Parathyroid adenoma (tissue), 2 donors: ENCODE measurements around the gene C4orf36.

ENCODE experiments used
- H2AFZ ChIP-seq: fragments of 300-600 bp; sonication (generic); one replicate; pipeline ENCODE4 v1.7.0; 2017; ENCODE audit warnings: antibody characterized with exemption, mild to moderate bottlenecking
- H3K27ac ChIP-seq: fragments of 300-600 bp; sonication (generic); one replicate; pipeline ENCODE4 v1.7.0; 2017
- H3K27me3 ChIP-seq: fragments of 300-600 bp; sonication (generic); one replicate; pipeline ENCODE4 v1.7.0; 2017; ENCODE audit warnings: low read length; ENCODE audit not compliant: control insufficient read depth, insufficient read depth
- H3K36me3 ChIP-seq: fragments of 300-600 bp; sonication (generic); one replicate; pipeline ENCODE4 v1.7.0; 2017; ENCODE audit warnings: low read length; ENCODE audit not compliant: control insufficient read depth, insufficient read depth
- H3K4me1 ChIP-seq: fragments of 300-600 bp; sonication (generic); one replicate; pipeline ENCODE4 v1.7.0; 2017; ENCODE audit warnings: control low read depth
- H3K4me2 ChIP-seq: fragments of 300-600 bp; sonication (generic); one replicate; pipeline ENCODE4 v1.7.0; 2017; ENCODE audit warnings: low read length
- H3K4me3 ChIP-seq: fragments of 300-600 bp; sonication (generic); one replicate; pipeline ENCODE4 v1.7.0; 2017; ENCODE audit warnings: low read depth, low read length
- H3K79me2 ChIP-seq: fragments of 300-600 bp; sonication (generic); one replicate; pipeline ENCODE4 v1.7.0; 2017; ENCODE audit warnings: control low read depth
- H3K9ac ChIP-seq: fragments of 300-600 bp; sonication (generic); one replicate; pipeline ENCODE4 v1.7.0; 2017; ENCODE audit warnings: mild to moderate bottlenecking
- H3K9me3 ChIP-seq: fragments of 300-600 bp; sonication (generic); one replicate; pipeline ENCODE4 v1.7.0; 2017; ENCODE audit warnings: low read length; ENCODE audit not compliant: control insufficient read depth
- TF ChIP-seq, protein P1 (sequence below): fragments of 300-600 bp; sonication (generic); IDR thresholded peaks from one replicate; pipeline ENCODE4 v1.7.0; 2017; ENCODE audit warnings: antibody characterized with exemption, mild to moderate bottlenecking
- donor health status: primary hyperparathyroidism.

Gene C4orf36

DNA sequence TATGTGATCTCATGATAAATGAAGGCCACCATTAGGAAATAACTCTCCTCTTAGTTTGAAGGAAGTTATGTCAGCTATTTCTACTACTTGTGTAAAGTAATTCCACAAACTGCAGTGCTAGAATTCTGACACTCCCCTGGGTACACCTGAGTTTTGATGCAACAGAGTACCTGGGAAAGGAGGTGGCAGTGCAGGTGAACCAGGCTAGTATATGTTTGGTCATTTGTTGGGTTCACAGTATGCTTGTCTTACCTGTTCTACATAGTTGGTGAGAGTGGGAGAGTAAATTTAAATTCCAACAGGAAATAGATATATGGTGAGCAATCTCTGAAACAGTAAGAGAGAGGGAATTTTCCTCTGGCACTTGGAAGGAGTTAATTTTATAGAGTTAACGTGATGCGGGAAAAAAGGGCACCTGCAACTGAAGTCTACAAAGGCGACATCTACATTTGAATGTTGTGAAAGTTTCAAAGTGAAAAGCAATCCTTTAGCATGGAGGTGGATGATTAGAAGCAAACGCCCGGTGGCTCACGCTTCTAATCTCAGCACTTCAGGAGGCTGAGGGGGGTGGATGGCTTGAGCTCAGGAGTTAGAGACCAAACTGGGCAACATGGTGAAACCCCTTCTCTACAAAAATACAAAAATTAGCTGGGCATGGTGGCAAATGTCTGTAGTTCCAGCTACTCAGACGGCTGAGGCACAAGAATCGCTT, 34.7 kb downstream of the C4orf36 start:
- Histone ChIP-seq H3K9me3 (no peaks in the 10 kb centered on the region), H2AFZ (no peak overlapping the region), H3K36me3 (no peaks in the 10 kb centered on the region), H3K27me3 (no peaks in the 10 kb centered on the region), H3K4me3 (no peak overlapping the region), H3K4me1 (no peaks in the 10 kb centered on the region), H3K79me2 (no peaks in the 10 kb centered on the region), H3K27ac (no peak overlapping the region), H3K9ac (no peak overlapping the region), H3K4me2 (no peak overlapping the region)
- TF ChIP-seq, protein P1, sequence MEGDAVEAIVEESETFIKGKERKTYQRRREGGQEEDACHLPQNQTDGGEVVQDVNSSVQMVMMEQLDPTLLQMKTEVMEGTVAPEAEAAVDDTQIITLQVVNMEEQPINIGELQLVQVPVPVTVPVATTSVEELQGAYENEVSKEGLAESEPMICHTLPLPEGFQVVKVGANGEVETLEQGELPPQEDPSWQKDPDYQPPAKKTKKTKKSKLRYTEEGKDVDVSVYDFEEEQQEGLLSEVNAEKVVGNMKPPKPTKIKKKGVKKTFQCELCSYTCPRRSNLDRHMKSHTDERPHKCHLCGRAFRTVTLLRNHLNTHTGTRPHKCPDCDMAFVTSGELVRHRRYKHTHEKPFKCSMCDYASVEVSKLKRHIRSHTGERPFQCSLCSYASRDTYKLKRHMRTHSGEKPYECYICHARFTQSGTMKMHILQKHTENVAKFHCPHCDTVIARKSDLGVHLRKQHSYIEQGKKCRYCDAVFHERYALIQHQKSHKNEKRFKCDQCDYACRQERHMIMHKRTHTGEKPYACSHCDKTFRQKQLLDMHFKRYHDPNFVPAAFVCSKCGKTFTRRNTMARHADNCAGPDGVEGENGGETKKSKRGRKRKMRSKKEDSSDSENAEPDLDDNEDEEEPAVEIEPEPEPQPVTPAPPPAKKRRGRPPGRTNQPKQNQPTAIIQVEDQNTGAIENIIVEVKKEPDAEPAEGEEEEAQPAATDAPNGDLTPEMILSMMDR: no peak

DNA sequence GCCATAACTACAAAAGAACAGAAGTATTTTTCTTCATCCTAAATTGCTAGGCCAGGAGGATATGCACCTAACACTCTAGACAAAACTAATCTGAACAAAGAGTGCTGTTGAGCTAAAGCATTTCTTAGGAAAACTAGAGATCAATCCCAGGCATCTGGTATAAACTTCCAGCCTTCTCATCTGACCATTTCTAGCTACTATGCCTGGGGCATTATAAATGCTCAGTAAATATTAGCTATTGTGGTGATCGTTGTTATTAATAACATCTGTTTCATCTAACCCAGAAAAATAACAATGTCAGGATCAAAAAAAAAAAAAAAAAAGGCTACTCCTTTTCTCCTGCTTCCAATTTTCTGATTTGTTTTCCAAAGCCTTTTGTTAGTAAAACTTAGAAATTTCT, 35.3 kb downstream of the C4orf36 start:
- H3K27me3 ChIP-seq: no peaks in the 10 kb centered on the region
- no peaks in the 10 kb centered on the region for H3K4me1 ChIP-seq
- H3K9ac ChIP-seq: no peak overlapping the region
- no peaks in the 10 kb centered on the region for H3K9me3 ChIP-seq
- no peak overlapping the region for H3K4me3 ChIP-seq
- H2AFZ ChIP-seq: no peak overlapping the region
- no peaks in the 10 kb centered on the region for H3K79me2 ChIP-seq
- no peak overlapping the region for H3K4me2 ChIP-seq
- TF ChIP-seq, protein P1: no peak
- H3K36me3 ChIP-seq: no peaks in the 10 kb centered on the region
- H3K27ac ChIP-seq: no peak overlapping the region

DNA sequence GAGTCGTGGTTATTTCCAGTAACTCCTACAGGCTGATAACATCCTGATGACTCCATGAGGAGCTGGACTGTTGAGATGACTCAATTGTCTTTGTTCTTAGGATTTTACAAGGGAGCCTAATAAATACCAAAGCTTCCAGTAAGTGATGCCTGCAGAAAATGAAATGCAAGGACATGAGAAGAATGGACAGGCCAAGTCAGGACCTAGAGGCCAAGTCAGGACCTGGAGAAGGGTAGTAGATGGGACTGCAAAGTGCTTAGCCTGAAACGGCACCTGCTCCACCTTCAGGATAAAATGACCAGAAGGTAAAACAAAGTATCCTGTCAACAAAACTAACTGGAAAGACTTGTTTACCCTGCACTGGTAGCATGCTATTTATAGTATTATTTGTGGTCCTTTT, 36.6 kb downstream of the C4orf36 start:
- no peak overlapping the region for H3K4me3 ChIP-seq
- H3K4me2 ChIP-seq: no peak overlapping the region
- H3K36me3 ChIP-seq: no peaks in the 10 kb centered on the region
- H3K9me3 ChIP-seq: no peaks in the 10 kb centered on the region
- H3K4me1 ChIP-seq: no peaks in the 10 kb centered on the region
- TF ChIP-seq, protein P1: no peak
- H3K79me2 ChIP-seq: no peaks in the 10 kb centered on the region
- no peak overlapping the region for H3K9ac ChIP-seq
- H2AFZ ChIP-seq: no peak overlapping the region
- no peak overlapping the region for H3K27ac ChIP-seq
- no peaks in the 10 kb centered on the region for H3K27me3 ChIP-seq

DNA sequence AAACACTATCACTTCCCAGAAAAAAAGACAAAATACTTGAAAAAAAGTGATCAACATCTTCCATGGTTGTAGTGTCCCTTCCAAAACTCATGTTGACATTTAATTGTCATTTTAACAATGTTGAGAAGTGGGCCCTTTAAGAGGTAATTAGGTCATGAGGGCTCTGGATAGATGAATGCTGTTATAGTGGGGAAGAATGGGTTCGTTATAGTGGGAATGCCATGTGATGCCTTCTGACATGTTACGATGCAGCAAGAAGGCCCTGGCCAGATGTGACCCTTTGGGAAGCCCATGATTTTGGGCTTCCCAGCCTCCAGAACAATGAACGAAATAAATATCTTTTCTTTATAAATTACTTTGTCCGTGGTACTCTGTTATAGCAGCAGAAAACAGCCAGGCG, 39.0 kb downstream of the C4orf36 start:
- Histone ChIP-seq H3K79me2 (no peaks in the 10 kb centered on the region), H3K4me1 (no peaks in the 10 kb centered on the region), H3K4me2 (no peak overlapping the region), H3K27me3 (no peaks in the 10 kb centered on the region), H3K9me3 (no peaks in the 10 kb centered on the region), H2AFZ (no peak overlapping the region), H3K36me3 (no peaks in the 10 kb centered on the region), H3K9ac (no peak overlapping the region), H3K4me3 (no peak overlapping the region), H3K27ac (no peak overlapping the region)
- TF ChIP-seq, protein P1: no peak
